Activated CD8-positive, alpha-beta memory T cell treated with anti-CD3 and anti-CD28 coated beads, Interleukin-2, amount 50 U/mL, for 1 hour (primary cell): ENCODE data around the gene TOM1L2.

Experiments used
- DNase-seq: peaks from one replicate; pipeline ENCODE4 v3.0.0-alpha.2; 2020; ENCODE audit errors: extremely low read depth

Gene TOM1L2

GRCh38 chr17:17876959-17877528 is 95.2 kb downstream of the TOM1L2 start:
- DNase-seq: no peak

- DNase-seq: no peak
These were observed 97.7 kb downstream of the TOM1L2 start for GRCh38 chr17:17874478-17874877.

- no peak for DNase-seq
These were observed 98.7 kb downstream of the TOM1L2 start for GRCh38 chr17:17873450-17873991.

- no peak for DNase-seq
These were observed 99.5 kb downstream of the TOM1L2 start for GRCh38 chr17:17872547-17873345.

- no peak for DNase-seq
These were observed 100.3 kb downstream of the TOM1L2 start for GRCh38 chr17:17871913-17872312.

GRCh38 chr17:17870247-17870646 is 102.0 kb downstream of the TOM1L2 start:
- DNase-seq: no peak

- DNase-seq: no peak
These were observed 103.3 kb downstream of the TOM1L2 start for GRCh38 chr17:17868641-17869522.

- DNase-seq: no peak
These were observed 105.3 kb downstream of the TOM1L2 start for GRCh38 chr17:17866897-17867296.

GRCh38 chr17:17866425-17866824 is 105.8 kb downstream of the TOM1L2 start:
- DNase-seq: no peak

- DNase-seq: no peak
These were observed 107.2 kb downstream of the TOM1L2 start for GRCh38 chr17:17865035-17865434.

- no peak for DNase-seq
These were observed 111.5 kb downstream of the TOM1L2 start for GRCh38 chr17:17860766-17861107.

GRCh38 chr17:17859909-17860765 is 112.1 kb downstream of the TOM1L2 start:
- DNase-seq: no peak

GRCh38 chr17:17857496-17857895 is 114.7 kb downstream of the TOM1L2 start:
- no peak for DNase-seq

GRCh38 chr17:17856386-17856785 is 115.8 kb downstream of the TOM1L2 start:
- no peak for DNase-seq

GRCh38 chr17:17855976-17856375 is 116.2 kb downstream of the TOM1L2 start:
- no peak for DNase-seq

- DNase-seq: no peak
These were observed 118.3 kb downstream of the TOM1L2 start for GRCh38 chr17:17853811-17854447.

- DNase-seq: no peak
These were observed 119.3 kb downstream of the TOM1L2 start for GRCh38 chr17:17852930-17853329.

GRCh38 chr17:17851103-17852002 is 120.8 kb downstream of the TOM1L2 start:
- DNase-seq: no peak

- DNase-seq: no peak
These were observed 122.3 kb downstream of the TOM1L2 start for GRCh38 chr17:17849845-17850373.
